GM18505 (cell line): ENCODE data around the gene TUBB4B.
A peak's percentile ranks its signal among the peaks of the same experiment; 100 is the strongest.
"Not testable (repeated sequence)": the region's sequence is repeated elsewhere in the genome, so short reads cannot be mapped to it uniquely, and the experiment has no call there.

Experiments
- ATAC-seq: cut with Tn5 transposase; IDR thresholded peaks from one replicate; pipeline ENCODE4 v1.9.1; 2021; ENCODE audit not compliant: unreplicated experiment
- POLR2A ChIP-seq: IDR thresholded peaks from 4 replicates; pipeline ENCODE4 v1.6.1; 2011; ENCODE audit warnings: borderline replicate concordance; ENCODE audit not compliant: insufficient read depth, insufficient read length; ENCODE audit errors: extremely low read depth

TUBB4B gene

DNA sequence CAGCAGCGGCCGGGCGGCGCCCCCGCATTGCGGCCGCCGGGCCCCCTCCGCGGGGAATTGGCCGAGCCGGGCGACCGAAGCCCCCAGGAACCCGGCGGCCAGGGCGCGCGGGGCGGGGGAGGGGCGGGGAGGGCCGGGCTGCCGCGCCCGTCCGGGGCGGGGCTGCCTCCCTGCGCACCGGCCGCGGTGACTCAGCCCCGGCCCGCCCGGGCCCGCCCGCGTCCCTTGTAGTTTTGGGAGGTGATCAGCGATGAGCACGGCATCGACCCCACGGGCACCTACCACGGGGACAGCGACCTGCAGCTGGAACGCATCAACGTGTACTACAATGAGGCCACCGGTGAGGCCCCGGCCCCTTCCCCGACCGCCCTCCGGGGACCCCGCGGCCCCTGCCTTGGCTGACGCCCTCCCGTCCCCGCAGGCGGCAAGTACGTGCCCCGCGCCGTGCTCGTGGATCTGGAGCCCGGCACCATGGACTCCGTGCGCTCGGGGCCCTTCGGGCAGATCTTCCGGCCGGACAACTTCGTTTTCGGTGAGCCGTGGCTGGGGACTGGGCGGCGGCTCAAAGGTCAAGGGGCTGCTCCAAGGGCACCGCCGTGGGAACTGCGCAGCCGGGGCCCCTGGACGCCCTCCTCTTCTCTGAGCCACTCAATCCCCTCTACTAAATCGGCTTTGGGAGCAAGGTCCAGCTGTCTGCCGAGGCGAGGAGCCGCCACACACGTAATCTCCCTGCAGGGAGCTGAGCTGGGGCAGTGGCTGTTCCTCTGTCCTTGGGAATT, 592 bp downstream of the TUBB4B start:
- no peak for TF ChIP-seq POLR2A
- ATAC-seq: peak; percentile 6

DNA sequence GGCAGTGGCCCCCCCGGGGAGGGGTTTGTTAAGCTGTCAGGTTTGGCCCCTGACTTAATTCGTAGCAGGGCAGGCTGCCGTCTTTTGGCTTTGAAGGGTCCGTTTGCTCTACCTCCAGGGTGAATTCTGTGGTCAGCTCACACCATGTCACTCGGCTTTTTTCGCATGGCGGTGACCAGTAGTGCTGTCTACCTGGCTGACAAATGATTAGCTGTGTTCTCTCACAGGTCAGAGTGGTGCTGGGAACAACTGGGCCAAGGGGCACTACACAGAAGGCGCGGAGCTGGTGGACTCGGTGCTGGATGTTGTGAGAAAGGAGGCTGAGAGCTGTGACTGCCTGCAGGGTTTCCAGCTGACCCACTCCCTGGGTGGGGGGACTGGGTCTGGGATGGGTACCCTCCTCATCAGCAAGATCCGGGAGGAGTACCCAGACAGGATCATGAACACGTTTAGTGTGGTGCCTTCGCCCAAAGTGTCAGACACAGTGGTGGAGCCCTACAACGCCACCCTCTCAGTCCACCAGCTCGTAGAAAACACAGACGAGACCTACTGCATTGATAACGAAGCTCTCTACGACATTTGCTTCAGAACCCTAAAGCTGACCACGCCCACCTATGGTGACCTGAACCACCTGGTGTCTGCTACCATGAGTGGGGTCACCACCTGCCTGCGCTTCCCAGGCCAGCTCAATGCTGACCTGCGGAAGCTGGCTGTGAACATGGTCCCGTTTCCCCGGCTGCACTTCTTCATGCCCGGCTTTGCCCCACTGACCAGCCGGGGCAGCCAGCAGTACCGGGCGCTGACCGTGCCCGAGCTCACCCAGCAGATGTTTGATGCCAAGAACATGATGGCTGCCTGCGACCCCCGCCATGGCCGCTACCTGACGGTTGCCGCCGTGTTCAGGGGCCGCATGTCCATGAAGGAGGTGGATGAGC, 1.4 kb downstream of the TUBB4B start:
- TF ChIP-seq POLR2A: no peak
- ATAC-seq: no peak

DNA sequence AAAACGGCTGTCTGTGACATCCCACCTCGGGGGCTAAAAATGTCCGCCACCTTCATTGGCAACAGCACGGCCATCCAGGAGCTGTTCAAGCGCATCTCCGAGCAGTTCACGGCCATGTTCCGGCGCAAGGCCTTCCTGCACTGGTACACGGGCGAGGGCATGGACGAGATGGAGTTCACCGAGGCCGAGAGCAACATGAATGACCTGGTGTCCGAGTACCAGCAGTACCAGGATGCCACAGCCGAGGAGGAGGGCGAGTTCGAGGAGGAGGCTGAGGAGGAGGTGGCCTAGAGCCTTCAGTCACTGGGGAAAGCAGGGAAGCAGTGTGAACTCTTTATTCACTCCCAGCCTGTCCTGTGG, 2.2 kb downstream of the TUBB4B start:
- ATAC-seq: not testable (repeated sequence)

GRCh38 chr9:137243626-137244485, 2.8 kb downstream of the TUBB4B start:
- peak; percentile 40 for TF ChIP-seq POLR2A
- no peak for ATAC-seq

DNA sequence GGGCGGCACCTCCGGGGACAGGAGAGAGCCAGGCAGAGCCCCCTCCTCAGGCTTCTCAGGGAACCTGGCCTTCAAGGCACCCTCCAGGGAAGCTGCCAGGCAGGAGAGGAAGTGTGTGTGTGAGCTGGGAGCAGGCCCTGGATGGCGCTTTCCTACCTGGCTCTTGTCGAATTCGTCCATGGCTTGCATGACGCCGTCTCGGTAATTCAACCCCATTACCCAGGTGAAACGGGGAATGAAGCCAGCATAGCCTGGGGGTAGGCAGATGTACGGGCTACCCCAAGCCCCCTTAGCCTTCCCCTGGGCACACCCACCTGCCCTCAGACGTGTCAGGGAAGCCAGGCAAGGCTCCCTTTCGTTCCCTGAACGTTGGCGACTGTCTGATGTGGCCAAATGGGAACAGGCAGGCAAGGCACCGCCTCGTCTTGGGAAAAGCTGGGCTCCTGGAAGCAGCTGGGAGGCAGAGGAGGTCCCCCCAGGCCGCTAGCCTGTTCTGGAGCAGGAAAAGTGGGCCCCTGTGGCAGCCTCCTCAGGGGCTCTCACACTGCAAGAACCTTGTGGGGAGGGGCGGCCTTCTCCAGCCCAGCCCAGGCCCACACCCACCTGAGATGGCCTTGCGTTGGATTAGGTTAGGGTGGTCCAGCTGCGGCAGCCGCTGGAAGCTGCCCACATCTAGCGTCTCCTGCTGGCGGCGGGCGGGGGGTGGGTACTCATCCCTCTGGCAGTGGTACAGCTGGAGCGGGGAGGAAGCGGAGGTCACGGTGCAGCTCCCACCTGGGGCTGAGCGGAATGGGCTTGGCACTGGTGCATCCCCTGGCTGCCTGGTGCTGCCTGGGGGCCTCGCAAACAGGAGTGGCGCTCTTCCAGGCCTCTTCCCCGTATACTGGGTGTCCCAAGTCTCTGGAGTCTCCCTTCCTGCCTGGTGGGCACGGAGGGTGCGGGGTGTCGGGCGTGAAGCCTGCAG, 3.7 kb downstream of the TUBB4B start:
- TF ChIP-seq POLR2A: no peak

DNA sequence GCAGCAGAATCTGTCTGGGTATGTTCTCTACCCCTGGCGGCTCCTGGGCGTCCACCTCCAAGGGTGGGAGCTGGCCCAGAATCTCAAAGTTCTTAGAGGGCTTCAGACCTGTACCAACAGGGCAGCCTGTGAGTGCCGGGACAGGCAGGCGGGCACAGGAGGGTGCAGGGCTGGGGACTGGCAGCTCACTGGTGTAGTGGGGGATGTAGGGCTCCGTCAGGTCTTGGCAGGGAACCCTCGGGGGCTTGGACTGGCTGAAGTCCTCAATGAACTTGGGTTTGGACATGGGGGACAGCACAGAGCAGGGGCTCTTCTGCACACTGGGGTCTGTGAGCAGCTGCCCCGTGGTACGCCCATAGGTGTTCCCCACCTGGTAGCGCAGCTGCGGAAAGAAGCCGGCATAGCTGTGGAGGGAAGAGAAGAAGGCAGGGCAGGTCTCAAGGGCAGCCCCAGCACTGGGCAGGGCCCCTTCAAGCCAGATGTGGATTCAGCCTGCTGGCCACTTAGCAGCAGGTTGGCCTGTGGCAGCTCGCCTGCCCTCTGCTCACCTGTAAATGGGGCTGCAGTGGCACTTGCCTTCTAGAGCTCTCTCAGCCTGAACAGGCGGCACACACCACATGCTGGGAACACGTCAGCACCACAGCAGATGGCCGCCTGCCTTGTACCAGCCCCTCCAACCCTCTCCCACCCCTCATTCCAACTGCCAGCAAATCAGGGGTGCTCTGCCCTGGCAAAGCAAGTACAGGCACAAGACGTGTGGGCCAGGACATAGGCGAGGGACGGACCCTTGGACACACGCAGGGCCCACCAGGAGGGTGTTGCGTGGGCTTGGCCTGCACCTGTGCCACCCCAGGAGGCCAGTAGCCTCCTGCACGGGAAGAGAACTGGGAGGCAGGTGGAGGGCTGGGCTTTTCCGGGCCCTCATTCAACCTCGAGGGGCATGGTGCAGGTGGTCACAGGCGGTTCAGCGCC, 4.6 kb downstream of the TUBB4B start:
- no peak for ATAC-seq
- TF ChIP-seq POLR2A: no peak

More for the DNA sequence above, 3.7 kb downstream of the TUBB4B start:
- no peak for ATAC-seq

- no peak for TF ChIP-seq POLR2A
Observed at GRCh38 chr9:137247135-137247915, 6.2 kb downstream of the TUBB4B start.

DNA sequence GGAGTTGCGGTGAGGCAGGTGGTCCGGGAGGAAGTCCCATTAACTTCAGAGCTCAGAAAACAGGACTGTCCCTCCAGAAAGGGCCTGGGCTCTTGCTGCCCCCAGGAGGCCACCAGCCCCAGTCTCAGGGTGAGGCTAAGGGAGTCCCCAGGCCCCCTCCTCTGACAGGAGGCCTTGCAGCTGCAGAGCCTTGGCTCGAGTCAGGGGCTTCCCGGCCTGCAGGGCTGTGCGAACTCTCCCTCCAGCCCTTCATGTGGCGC, 6.8 kb downstream of the TUBB4B start:
- ATAC-seq: no peak
- TF ChIP-seq POLR2A: no peak

More at GRCh38 chr9:137247135-137247915, 6.2 kb downstream of the TUBB4B start:
- no peak for ATAC-seq

DNA sequence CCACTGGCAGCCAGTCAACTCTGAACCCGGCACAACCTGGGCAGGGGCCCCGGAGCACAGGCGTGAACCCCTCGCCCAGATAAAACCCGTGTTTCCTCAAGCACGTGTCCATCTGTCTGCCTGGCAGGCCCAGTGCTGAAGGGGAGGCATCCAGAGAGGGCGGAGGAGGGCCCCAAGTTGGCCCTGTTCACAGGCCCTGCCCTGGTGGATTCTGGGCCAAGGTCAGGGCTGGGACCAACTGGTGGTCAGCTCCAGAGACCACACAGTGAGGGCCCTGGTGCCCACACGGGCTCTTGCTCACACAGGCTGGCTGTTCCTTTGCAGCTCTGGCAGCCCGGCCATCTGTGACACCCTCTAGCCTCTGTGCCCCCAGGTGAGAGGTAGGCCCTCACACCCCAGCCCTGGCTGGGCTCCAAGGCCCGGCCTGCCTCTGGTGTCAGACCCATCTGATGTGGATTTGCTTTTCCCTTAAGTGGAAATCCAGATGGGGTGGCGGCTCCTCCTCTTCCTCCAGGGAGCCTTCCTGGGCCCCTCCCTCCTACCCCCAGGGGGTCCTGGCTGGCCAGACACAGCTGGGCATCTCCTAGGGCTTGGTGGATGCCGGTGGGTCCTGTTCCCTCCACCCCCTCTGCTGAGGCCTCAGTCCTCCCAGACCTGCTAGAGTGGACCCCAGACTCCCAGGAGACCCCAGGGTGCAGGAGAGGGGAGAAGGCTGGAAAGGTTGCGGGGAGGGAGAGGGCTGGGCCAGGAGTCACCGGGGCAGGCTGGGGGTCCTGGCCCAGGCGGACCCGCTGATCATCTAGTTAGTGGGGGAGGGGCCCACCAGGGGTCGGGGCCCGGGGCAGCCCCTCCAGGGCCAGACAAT, 9.5 kb downstream of the TUBB4B start:
- no peak for TF ChIP-seq POLR2A
- ATAC-seq: no peak

DNA sequence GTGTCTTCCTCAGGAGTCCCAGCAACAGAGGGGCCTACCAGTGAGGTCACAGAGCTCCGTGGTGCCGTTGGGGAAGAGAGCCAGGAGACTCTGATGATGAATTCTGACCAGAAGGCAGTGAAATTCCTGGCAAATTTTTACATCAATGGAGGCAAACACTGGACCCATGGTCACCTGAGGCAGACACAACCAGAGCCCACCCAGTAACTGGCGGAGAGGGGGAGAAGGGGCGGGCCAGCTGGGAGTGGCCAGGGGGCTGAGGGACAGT, 10.0 kb downstream of the TUBB4B start, which contains the start of gene STPG3:
TSS of gene STPG3 (plus strand) at position 93 of the 268 bp plus-strand sequence. CDS start at position 94, 1 bp downstream.
- no peak for ATAC-seq
- no peak for TF ChIP-seq POLR2A
